ENCODE data around the gene RPS6KA2. TPM values are rescaled to one million over a fixed set of nuclear protein-coding genes. Genes with fewer than 3 reads are reported as not detected.
A peak's percentile ranks its signal among the peaks of the same experiment; 100 is the strongest.

RPS6KA2 gene
- total and polyA plus RNA-seq, 4 experiments from 2014 or later, result 1.1 to 10.6 (median 6.6) TPM

GRCh38 chr6:166615059-166615770 is 11.8 kb downstream of the RPS6KA2 start:
- peaks cover 0 to 1% (median 0%) of the 10 kb centered on the region in 4 donors for H3K4me1 Mint-ChIP-seq
- no peak overlapping the region for H3K27ac Mint-ChIP-seq
- CTCF ChIA-PET (ENCODE audit: partially characterized antibody), result no interaction called here

GRCh38 chr6:166614589-166614988 is 12.5 kb downstream of the RPS6KA2 start:
- Mint-ChIP-seq H3K4me1 (peaks cover 0 to 1% (median 0%) of the 10 kb centered on the region in 4 donors), H3K27me3 (no peaks in the 10 kb centered on the region), H3K27ac (no peak overlapping the region), H3K9me3 (no peaks in the 10 kb centered on the region), H3K36me3 (peaks cover 0 to 5% of the 10 kb centered on the region in 2 donors), H3K4me3 (no peak overlapping the region)
- H3K27ac ChIP-seq (ENCODE audit: low read depth, low read length), result no peak overlapping the region
- H3K36me3 ChIP-seq (ENCODE audit: insufficient read depth, low read length), result no peaks in the 10 kb centered on the region
- CTCF ChIA-PET (ENCODE audit: partially characterized antibody), result no interaction called here
- intact Hi-C loops (cut with micrococcal nuclease), result no loop called here
- DNase-seq, result no peak
- no peaks in the 10 kb centered on the region for H3K4me1 ChIP-seq (ENCODE audit: insufficient read depth, low read length)
- no peaks in the 10 kb centered on the region for H3K9me3 ChIP-seq (ENCODE audit: control insufficient read depth in 1 of 2, low read length in 2 of 2)
- no peak overlapping the region for H3K4me3 ChIP-seq (ENCODE audit: low read length in 2 of 2)
- no peaks in the 10 kb centered on the region for H3K27me3 ChIP-seq (ENCODE audit: insufficient read depth, low read length)
- POLR2A ChIA-PET (ENCODE audit: partially characterized antibody), result no interaction called here

More at GRCh38 chr6:166615059-166615770, 11.8 kb downstream of the RPS6KA2 start:
- peaks cover 0 to 5% of the 10 kb centered on the region in 2 donors for H3K36me3 Mint-ChIP-seq
- POLR2A ChIA-PET (ENCODE audit: partially characterized antibody), result no interaction called here
- H3K9me3 ChIP-seq (ENCODE audit: control insufficient read depth in 1 of 2, low read length in 2 of 2), result no peaks in the 10 kb centered on the region
- no peak overlapping the region for H3K27ac ChIP-seq (ENCODE audit: low read depth, low read length)
- H3K4me1 ChIP-seq (ENCODE audit: insufficient read depth, low read length), result no peaks in the 10 kb centered on the region
- no peaks in the 10 kb centered on the region for H3K27me3 Mint-ChIP-seq
- no peaks in the 10 kb centered on the region for H3K9me3 Mint-ChIP-seq
- no peaks in the 10 kb centered on the region for H3K36me3 ChIP-seq (ENCODE audit: insufficient read depth, low read length)
- H3K27me3 ChIP-seq (ENCODE audit: insufficient read depth, low read length), result no peaks in the 10 kb centered on the region
- DNase-seq, result no peak
- H3K4me3 Mint-ChIP-seq, result no peak overlapping the region
- no peak overlapping the region for H3K4me3 ChIP-seq (ENCODE audit: low read length in 2 of 2)
- intact Hi-C loops (cut with micrococcal nuclease), result no loop called here

GRCh38 chr6:166614171-166614583 is 12.9 kb downstream of the RPS6KA2 start:
- POLR2A ChIA-PET (ENCODE audit: partially characterized antibody), result no interaction called here

GRCh38 chr6:166613027-166613426 is 14.0 kb downstream of the RPS6KA2 start:
- CTCF ChIA-PET (ENCODE audit: partially characterized antibody), result interaction anchor here (0.6 kb wide), 1 partner anchor 140 kb away, joined by 3 read pairs; no protein-coding TSS in a partner anchor

More at GRCh38 chr6:166614171-166614583, 12.9 kb downstream of the RPS6KA2 start:
- no peaks in the 10 kb centered on the region for H3K27me3 Mint-ChIP-seq
- H3K36me3 Mint-ChIP-seq, result peaks cover 0 to 5% of the 10 kb centered on the region in 2 donors
- CTCF ChIA-PET (ENCODE audit: partially characterized antibody), result no interaction called here
- no peak overlapping the region for H3K4me3 Mint-ChIP-seq
- no peak overlapping the region for H3K4me3 ChIP-seq (ENCODE audit: low read length in 2 of 2)
- no peaks in the 10 kb centered on the region for H3K4me1 ChIP-seq (ENCODE audit: insufficient read depth, low read length)
- H3K27ac ChIP-seq (ENCODE audit: low read depth, low read length), result no peak overlapping the region
- intact Hi-C loops (cut with micrococcal nuclease), result no loop called here
- peaks cover 0 to 1% (median 0%) of the 10 kb centered on the region in 4 donors for H3K4me1 Mint-ChIP-seq
- H3K9me3 Mint-ChIP-seq, result no peaks in the 10 kb centered on the region
- no peaks in the 10 kb centered on the region for H3K27me3 ChIP-seq (ENCODE audit: insufficient read depth, low read length)
- no peak for DNase-seq
- H3K9me3 ChIP-seq (ENCODE audit: control insufficient read depth in 1 of 2, low read length in 2 of 2), result no peaks in the 10 kb centered on the region
- H3K27ac Mint-ChIP-seq, result no peak overlapping the region
- no peaks in the 10 kb centered on the region for H3K36me3 ChIP-seq (ENCODE audit: insufficient read depth, low read length)

GRCh38 chr6:166612471-166612881 is 14.6 kb downstream of the RPS6KA2 start:
- H3K36me3 ChIP-seq (ENCODE audit: insufficient read depth, low read length), result no peaks in the 10 kb centered on the region
- peaks cover 0 to 1% (median 0%) of the 10 kb centered on the region in 4 donors for H3K4me1 Mint-ChIP-seq
- no peaks in the 10 kb centered on the region for H3K27me3 Mint-ChIP-seq
- H3K9me3 Mint-ChIP-seq, result no peaks in the 10 kb centered on the region
- intact Hi-C loops (cut with micrococcal nuclease), result no loop called here
- H3K9me3 ChIP-seq (ENCODE audit: control insufficient read depth in 1 of 2, low read length in 2 of 2), result no peaks in the 10 kb centered on the region
- DNase-seq, result no peak
- no peak overlapping the region for H3K27ac ChIP-seq (ENCODE audit: low read depth, low read length)
- no peaks in the 10 kb centered on the region for H3K36me3 Mint-ChIP-seq
- no peaks in the 10 kb centered on the region for H3K27me3 ChIP-seq (ENCODE audit: insufficient read depth, low read length)
- no peak overlapping the region for H3K4me3 ChIP-seq (ENCODE audit: low read length in 2 of 2)
- no peak overlapping the region for H3K27ac Mint-ChIP-seq
- ChIA-PET POLR2A (ENCODE audit: partially characterized antibody) (no interaction called here), CTCF (ENCODE audit: partially characterized antibody) (no interaction called here)
- H3K4me1 ChIP-seq (ENCODE audit: insufficient read depth, low read length), result no peaks in the 10 kb centered on the region
- no peak overlapping the region for H3K4me3 Mint-ChIP-seq

More at GRCh38 chr6:166613027-166613426, 14.0 kb downstream of the RPS6KA2 start:
- H3K27ac ChIP-seq (ENCODE audit: low read depth, low read length), result no peak overlapping the region
- POLR2A ChIA-PET (ENCODE audit: partially characterized antibody), result no interaction called here
- Mint-ChIP-seq H3K36me3 (no peaks in the 10 kb centered on the region), H3K9me3 (no peaks in the 10 kb centered on the region), H3K27me3 (no peaks in the 10 kb centered on the region), H3K4me3 (no peak overlapping the region), H3K4me1 (peaks cover 0 to 1% (median 0%) of the 10 kb centered on the region in 4 donors), H3K27ac (no peak overlapping the region)
- intact Hi-C loops (cut with micrococcal nuclease), result no loop called here
- no peaks in the 10 kb centered on the region for H3K9me3 ChIP-seq (ENCODE audit: control insufficient read depth in 1 of 2, low read length in 2 of 2)
- no peaks in the 10 kb centered on the region for H3K4me1 ChIP-seq (ENCODE audit: insufficient read depth, low read length)
- DNase-seq, result no peak
- H3K27me3 ChIP-seq (ENCODE audit: insufficient read depth, low read length), result no peaks in the 10 kb centered on the region
- no peaks in the 10 kb centered on the region for H3K36me3 ChIP-seq (ENCODE audit: insufficient read depth, low read length)
- H3K4me3 ChIP-seq (ENCODE audit: low read length in 2 of 2), result no peak overlapping the region

- Histone ChIP-seq H3K9me3 (ENCODE audit: control insufficient read depth in 1 of 2, low read length in 2 of 2) (no peaks in the 10 kb centered on the region), H3K4me3 (ENCODE audit: low read length in 2 of 2) (no peak overlapping the region), H3K27ac (ENCODE audit: low read depth, low read length) (no peak overlapping the region), H3K4me1 (ENCODE audit: insufficient read depth, low read length) (no peaks in the 10 kb centered on the region), H3K36me3 (ENCODE audit: insufficient read depth, low read length) (no peaks in the 10 kb centered on the region), H3K27me3 (ENCODE audit: insufficient read depth, low read length) (no peaks in the 10 kb centered on the region)
- Mint-ChIP-seq H3K4me3 (no peak overlapping the region), H3K27ac (no peak overlapping the region), H3K36me3 (no peaks in the 10 kb centered on the region), H3K4me1 (peaks cover 0 to 1% (median 0%) of the 10 kb centered on the region in 4 donors), H3K27me3 (no peaks in the 10 kb centered on the region), H3K9me3 (no peaks in the 10 kb centered on the region)
- DNase-seq, result no peak
- ChIA-PET POLR2A (ENCODE audit: partially characterized antibody) (no interaction called here), CTCF (ENCODE audit: partially characterized antibody) (no interaction called here)
- intact Hi-C loops (cut with micrococcal nuclease), result no loop called here
Measured at GRCh38 chr6:166611631-166612030, 15.4 kb downstream of the RPS6KA2 start.

- H3K36me3 ChIP-seq (ENCODE audit: insufficient read depth, low read length), result no peaks in the 10 kb centered on the region
- H3K27ac Mint-ChIP-seq, result peak overlapping the region in 1 of 7 donors; percentile 16
- peaks cover 0 to 1% (median 0%) of the 10 kb centered on the region in 4 donors for H3K4me1 Mint-ChIP-seq
- H3K27me3 ChIP-seq (ENCODE audit: insufficient read depth, low read length), result no peaks in the 10 kb centered on the region
- H3K27me3 Mint-ChIP-seq, result no peaks in the 10 kb centered on the region
- H3K4me3 Mint-ChIP-seq, result no peak overlapping the region
- H3K36me3 Mint-ChIP-seq, result peaks cover 0 to under 1% of the 10 kb centered on the region in 2 donors
- CTCF ChIA-PET (ENCODE audit: partially characterized antibody), result no interaction called here
- H3K9me3 ChIP-seq (ENCODE audit: control insufficient read depth in 1 of 2, low read length in 2 of 2), result no peaks in the 10 kb centered on the region
- intact Hi-C loops (cut with micrococcal nuclease), result no loop called here
- no peaks in the 10 kb centered on the region for H3K4me1 ChIP-seq (ENCODE audit: insufficient read depth, low read length)
- no peak overlapping the region for H3K27ac ChIP-seq (ENCODE audit: low read depth, low read length)
- H3K4me3 ChIP-seq (ENCODE audit: low read length in 2 of 2), result no peak overlapping the region
- DNase-seq, result no peak
- H3K9me3 Mint-ChIP-seq, result no peaks in the 10 kb centered on the region
- POLR2A ChIA-PET (ENCODE audit: partially characterized antibody), result no interaction called here
Measured at GRCh38 chr6:166610069-166610468, 17.0 kb downstream of the RPS6KA2 start.

Data from CD4-positive, alpha-beta memory T cell (primary cell).